ENCODE data around the gene SH3YL1. TPM values are rescaled to one million over a fixed set of nuclear protein-coding genes. Genes with fewer than 3 reads are reported as not detected.
A peak's percentile ranks its signal among the peaks of the same experiment; 100 is the strongest.

Gene SH3YL1
- polyA plus RNA-seq, 1 donor (not counting 4 experiments of a cell fraction or from before 2014, with no cell fraction given) = 41.8 TPM

DNA sequence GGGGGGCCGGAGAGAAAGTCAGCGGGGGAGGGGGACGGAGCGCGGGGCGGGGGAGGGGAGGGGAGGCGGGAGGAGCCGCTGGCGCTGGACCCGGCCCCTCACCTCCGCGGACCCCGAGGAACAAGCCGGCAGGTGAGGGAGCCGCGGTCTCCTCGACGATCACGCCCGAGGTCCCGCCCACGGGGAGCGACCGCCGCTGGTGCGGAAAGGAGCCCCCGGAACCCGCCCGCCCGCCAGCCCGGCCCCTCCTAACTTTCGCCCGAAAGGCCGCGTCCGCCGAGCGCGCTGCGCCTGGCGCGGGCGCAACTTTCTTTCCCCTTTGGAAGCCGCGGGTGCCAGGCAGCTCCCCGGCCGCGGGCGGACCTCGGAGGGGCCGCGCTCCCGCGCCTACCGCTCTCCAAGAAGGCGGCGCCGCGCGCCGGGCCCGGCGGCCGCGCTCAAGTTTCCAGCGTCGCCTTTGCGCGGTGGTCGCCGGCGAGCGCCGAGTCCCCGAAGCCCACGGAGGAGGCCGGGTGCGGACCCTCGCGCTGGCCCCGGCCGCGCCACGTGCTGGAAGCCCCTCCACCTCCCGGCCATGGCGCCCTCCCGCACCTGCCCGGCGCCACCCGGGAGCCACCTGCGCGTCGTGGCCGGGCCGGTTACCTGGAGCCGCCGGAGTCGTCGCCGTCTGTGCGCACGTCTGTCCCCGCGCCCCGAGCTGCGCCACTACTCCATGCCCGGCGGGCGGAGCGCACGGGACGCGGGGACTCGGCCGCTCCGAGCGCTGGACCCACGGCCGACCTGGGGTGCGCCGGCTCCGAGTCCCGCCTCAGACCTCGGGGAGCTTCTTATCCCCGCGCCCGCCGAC lies 24.3 kb upstream of the SH3YL1 start, which contains the start of gene ALKAL2:
ALKAL2 (minus strand) TSS at position 181 of the 847 bp plus-strand sequence. CDS start 256 bp downstream, outside the sequence.
- dilution Hi-C loops (cut with MboI; ENCODE audit: extremely low pct_ligation_motif_present, low sequenced_read_pairs) = no loop called here
- FAIRE-seq = no peak
- no peaks in the 10 kb centered on the region for H3K36me3 ChIP-seq (ENCODE audit: control insufficient read depth in 2 of 2, extremely low read depth in 1 of 2, insufficient read depth in 2 of 2, low read length in 2 of 2)
- H3K4me2 ChIP-seq (ENCODE audit: control insufficient read depth, extremely low read depth, insufficient read depth, low read depth, low read length) = peak within 1 kb of the TSS; percentile 16
- no peak within 1 kb of the TSS for H2AFZ ChIP-seq (ENCODE audit: control insufficient read depth, low read length)
- H3K4me1 ChIP-seq (ENCODE audit: control insufficient read depth, extremely low read depth, insufficient read depth, low read length) = peaks cover 5% of the 10 kb centered on the region
- H3K4me3 ChIP-seq (ENCODE audit: control insufficient read depth in 2 of 3, extremely low read depth in 1 of 3, insufficient read depth in 2 of 3, low read depth in 1 of 3, low read length in 3 of 3) = peak within 1 kb of the TSS in 1 of 3 experiments; percentile 5
- peaks cover 22% of the 10 kb centered on the region for H3K27me3 ChIP-seq (ENCODE audit: control insufficient read depth, extremely low read depth, insufficient read depth, low read length)
- H3K9me3 ChIP-seq (ENCODE audit: control insufficient read depth, low read depth, low read length) = no peaks in the 10 kb centered on the region
- no peak within 1 kb of the TSS for H3K27ac ChIP-seq (ENCODE audit: control insufficient read depth, insufficient read depth, low read length)
- TF ChIP-seq EZH2 (IDR thresholded peaks at IDR 0.05; ENCODE audit: low read length) = peak; percentile 85
- TF ChIP-seq, protein P1, sequence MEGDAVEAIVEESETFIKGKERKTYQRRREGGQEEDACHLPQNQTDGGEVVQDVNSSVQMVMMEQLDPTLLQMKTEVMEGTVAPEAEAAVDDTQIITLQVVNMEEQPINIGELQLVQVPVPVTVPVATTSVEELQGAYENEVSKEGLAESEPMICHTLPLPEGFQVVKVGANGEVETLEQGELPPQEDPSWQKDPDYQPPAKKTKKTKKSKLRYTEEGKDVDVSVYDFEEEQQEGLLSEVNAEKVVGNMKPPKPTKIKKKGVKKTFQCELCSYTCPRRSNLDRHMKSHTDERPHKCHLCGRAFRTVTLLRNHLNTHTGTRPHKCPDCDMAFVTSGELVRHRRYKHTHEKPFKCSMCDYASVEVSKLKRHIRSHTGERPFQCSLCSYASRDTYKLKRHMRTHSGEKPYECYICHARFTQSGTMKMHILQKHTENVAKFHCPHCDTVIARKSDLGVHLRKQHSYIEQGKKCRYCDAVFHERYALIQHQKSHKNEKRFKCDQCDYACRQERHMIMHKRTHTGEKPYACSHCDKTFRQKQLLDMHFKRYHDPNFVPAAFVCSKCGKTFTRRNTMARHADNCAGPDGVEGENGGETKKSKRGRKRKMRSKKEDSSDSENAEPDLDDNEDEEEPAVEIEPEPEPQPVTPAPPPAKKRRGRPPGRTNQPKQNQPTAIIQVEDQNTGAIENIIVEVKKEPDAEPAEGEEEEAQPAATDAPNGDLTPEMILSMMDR (optimal IDR thresholded peaks at IDR 0.05 in 1 of 3, IDR thresholded peaks at IDR 0.05 in 1 of 3, conservative IDR thresholded peaks at IDR 0.05 in 1 of 3; ENCODE audit: extremely low read depth in 1 of 3, insufficient read depth in 2 of 3, low read length in 3 of 3) = no peak
- DNase-seq (ENCODE audit: low read depth, low spot score) = no peak
- no peaks in the 10 kb centered on the region for H3K79me2 ChIP-seq (ENCODE audit: control insufficient read depth, insufficient read depth, low read length)
- H4K20me1 ChIP-seq (ENCODE audit: control insufficient read depth, extremely low read depth, insufficient read depth, low read length) = no peaks in the 10 kb centered on the region
- no peak within 1 kb of the TSS for H3K9ac ChIP-seq (ENCODE audit: control insufficient read depth, extremely low read depth, insufficient read depth, low read length)
- H3K9me1 ChIP-seq (ENCODE audit: control insufficient read depth, extremely low read depth, insufficient read depth, low read length) = no peaks in the 10 kb centered on the region

GRCh38 chr2:287471-287885 lies 23.6 kb upstream of the SH3YL1 start:
- TF ChIP-seq, protein P1 (optimal IDR thresholded peaks at IDR 0.05 in 1 of 3, IDR thresholded peaks at IDR 0.05 in 1 of 3, conservative IDR thresholded peaks at IDR 0.05 in 1 of 3; ENCODE audit: extremely low read depth in 1 of 3, insufficient read depth in 2 of 3, low read length in 3 of 3) = no peak
- no peak for TF ChIP-seq EZH2 (IDR thresholded peaks at IDR 0.05; ENCODE audit: low read length)
- no peak overlapping the region for H3K4me3 ChIP-seq (ENCODE audit: control insufficient read depth in 2 of 3, extremely low read depth in 1 of 3, insufficient read depth in 2 of 3, low read depth in 1 of 3, low read length in 3 of 3)
- no peak overlapping the region for H3K27ac ChIP-seq (ENCODE audit: control insufficient read depth, insufficient read depth, low read length)
- no peaks in the 10 kb centered on the region for H3K36me3 ChIP-seq (ENCODE audit: control insufficient read depth in 2 of 2, extremely low read depth in 1 of 2, insufficient read depth in 2 of 2, low read length in 2 of 2)
- peak overlapping the region; percentile 16 for H3K4me2 ChIP-seq (ENCODE audit: control insufficient read depth, extremely low read depth, insufficient read depth, low read depth, low read length)
- peaks cover 5% of the 10 kb centered on the region for H3K4me1 ChIP-seq (ENCODE audit: control insufficient read depth, extremely low read depth, insufficient read depth, low read length)
- no peak overlapping the region for H2AFZ ChIP-seq (ENCODE audit: control insufficient read depth, low read length)
- H3K27me3 ChIP-seq (ENCODE audit: control insufficient read depth, extremely low read depth, insufficient read depth, low read length) = peaks cover 22% of the 10 kb centered on the region
- H3K9me3 ChIP-seq (ENCODE audit: control insufficient read depth, low read depth, low read length) = no peaks in the 10 kb centered on the region
- no peak overlapping the region for H3K9ac ChIP-seq (ENCODE audit: control insufficient read depth, extremely low read depth, insufficient read depth, low read length)
- H3K79me2 ChIP-seq (ENCODE audit: control insufficient read depth, insufficient read depth, low read length) = no peaks in the 10 kb centered on the region
- dilution Hi-C loops (cut with MboI; ENCODE audit: extremely low pct_ligation_motif_present, low sequenced_read_pairs) = no loop called here
- H4K20me1 ChIP-seq (ENCODE audit: control insufficient read depth, extremely low read depth, insufficient read depth, low read length) = no peaks in the 10 kb centered on the region
- DNase-seq (ENCODE audit: low read depth, low spot score) (no peak), FAIRE-seq (no peak)
- H3K9me1 ChIP-seq (ENCODE audit: control insufficient read depth, extremely low read depth, insufficient read depth, low read length) = no peaks in the 10 kb centered on the region
